Inflammatory macrophage (primary cell): ENCODE measurements around the gene TMEM19.
"Not testable (repeated sequence)": the region's sequence is repeated elsewhere in the genome, so short reads cannot be mapped to it uniquely, and the experiment has no call there.

Experiments
- DNase-seq, 2 donors: peaks; one replicate each; pipeline ENCODE4 v3.0.0-alpha.2; 2020 to 2022

Gene TMEM19

DNA sequence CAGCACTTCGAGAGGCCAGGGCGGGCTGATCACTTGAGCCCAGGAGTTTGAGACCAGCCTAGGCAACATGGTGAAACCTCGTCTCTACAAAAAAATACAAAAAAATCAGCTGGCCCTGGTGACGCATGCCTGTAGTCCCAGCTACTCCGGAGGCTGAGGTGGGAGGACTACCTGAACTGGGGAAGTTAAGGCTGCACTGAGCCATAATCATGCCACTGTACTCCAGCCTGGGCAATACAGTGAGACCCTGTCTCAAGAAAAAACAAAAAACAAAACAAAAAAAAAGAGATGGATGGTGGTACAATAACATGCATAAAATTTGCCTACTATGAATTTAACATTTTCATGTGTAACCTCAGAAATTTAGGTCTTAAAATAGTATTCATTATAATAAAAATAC lies 19.6 kb upstream of the TMEM19 start:
- no peak for DNase-seq

DNA sequence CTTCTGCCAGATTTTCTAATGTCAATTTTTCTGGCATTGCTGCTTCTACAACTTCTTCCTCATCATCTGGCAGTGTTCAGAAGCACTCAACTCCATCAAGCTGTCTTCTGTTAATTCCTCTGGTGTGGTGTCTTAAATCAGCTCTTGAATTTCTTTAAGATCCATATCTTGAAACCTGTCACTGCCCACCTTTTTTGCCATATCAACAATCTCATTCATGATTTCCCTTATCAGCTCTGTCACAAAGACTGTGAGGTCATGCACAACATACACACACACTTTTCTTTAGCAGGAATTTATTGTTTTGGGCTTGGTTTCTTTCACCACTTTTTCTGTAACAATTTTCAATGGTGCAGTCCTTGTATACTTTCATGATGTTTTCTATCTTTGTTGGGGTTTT lies 14.6 kb upstream of the TMEM19 start:
- no peak for DNase-seq

DNA sequence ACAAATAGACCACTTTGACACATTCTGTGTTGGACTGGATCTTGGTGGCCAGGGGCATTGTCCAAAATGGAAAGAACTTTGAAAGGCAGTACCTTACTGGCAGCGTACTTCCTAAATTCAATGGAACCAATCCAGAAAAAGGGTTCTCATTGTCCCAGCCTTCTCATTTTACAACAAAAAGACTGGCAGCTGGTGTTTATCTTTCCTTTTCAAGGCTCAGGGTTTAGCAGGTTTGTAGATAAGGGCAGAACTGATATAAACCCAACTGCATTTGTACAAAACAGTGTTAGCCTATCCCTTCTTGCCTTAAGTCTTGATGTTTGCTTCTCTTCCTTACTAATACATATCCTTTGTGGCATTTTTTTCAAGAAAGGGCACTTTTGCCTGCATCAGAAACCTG lies 14.1 kb upstream of the TMEM19 start:
- DNase-seq: no peak

DNA sequence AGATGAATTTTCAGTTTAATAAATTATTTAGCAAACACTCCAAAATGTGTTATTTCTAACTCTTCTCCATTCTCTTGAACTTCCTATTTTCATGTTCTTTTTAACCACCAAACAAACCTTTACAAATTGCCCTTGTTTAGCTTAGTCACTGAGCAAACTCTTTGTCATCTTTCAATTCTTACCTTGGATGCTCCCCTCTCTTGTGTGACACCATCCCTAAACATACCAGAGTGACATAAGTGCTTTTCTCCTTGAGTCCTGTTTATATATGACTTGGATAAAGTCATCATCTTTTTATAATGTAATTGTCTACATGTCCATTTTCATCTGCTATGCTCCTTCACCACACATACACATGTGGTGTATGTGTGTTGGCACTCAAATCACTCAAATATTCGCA lies 3.4 kb upstream of the TMEM19 start:
- DNase-seq: no peak

DNA sequence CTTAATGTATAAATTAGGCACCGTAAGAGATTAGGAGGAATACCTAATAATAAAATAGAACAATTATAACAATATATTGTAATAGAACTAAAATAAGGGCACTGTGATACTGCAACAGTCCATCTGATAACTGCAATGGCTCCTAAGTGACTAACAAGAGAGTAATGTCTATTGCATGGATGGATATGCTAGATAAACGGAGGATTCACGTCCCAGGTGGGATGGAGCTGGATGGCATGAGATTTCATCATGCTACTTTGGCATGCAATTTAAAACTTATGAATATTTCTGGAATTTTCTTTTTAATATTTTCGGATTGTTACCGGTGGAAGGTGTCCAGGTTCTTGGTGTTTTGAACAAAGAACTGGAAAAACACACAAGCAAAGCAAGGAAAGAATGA lies 2.2 kb upstream of the TMEM19 start:
- no peak for DNase-seq

DNA sequence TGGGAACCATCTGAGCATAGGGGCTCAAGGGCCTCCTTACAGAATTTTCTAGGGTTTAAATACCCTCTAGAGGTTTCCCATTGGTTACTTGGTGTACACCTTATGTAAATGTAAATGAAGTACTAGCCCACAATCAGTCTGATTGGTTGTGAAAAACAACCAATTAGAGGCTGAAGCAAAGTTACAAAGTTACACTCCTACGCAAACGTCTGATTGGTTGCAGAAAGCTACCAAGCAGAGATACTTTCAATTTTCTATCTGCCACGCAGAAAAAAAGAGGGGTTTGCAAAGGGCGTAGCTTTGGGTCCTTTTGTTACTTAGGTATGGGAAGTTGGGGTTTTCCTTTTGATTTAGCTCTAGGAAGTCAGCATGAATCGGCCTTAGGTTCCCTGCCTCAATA lies 1.8 kb upstream of the TMEM19 start:
- DNase-seq: peak; percentile 60 to 67

DNA sequence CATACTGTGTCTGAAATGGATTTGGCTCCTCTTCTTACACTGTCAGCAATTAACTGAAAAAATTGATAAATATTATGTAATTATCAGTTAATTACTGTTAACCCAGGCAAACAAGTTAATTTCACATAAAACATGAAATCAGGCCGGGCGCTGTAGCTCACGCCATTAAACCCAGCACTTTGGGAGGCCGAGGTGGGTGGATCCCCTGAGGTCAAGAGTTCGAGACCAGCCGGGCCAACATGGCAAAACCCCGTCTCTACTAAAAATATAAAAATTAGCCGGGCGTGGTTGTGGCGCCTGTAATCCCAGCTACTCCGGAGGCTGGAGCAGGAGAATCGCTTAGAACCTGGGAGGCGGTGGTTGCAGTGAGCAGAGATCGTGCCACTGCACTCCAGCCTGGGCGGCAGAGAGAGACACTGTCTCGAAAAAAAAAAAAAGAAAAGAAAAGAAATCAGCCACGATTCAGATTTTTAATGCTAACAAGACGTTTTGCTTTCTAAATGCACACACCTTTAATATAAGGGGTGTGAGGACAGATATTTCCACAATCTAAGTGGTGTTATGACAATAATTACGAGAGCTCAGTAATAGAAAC lies 473 bp upstream of the TMEM19 start:
- no peak for DNase-seq

DNA sequence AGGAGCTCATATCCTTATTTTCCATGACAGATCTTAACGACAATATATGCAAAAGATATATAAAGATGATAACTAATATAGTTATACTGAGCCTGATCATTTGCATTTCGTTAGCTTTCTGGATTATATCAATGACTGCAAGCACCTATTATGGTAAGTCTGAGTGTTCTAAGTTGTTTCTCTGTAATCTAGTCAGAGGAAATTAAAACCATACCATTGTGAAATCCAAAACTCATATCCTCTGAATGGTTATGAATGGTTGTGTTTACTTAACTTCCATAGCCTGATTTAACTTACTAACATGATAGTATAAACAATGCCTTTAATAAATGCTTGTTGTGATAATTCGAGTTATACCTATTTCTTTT lies 760 bp downstream of the TMEM19 start:
- DNase-seq: peak in 1 of 2 donors; percentile 35

DNA sequence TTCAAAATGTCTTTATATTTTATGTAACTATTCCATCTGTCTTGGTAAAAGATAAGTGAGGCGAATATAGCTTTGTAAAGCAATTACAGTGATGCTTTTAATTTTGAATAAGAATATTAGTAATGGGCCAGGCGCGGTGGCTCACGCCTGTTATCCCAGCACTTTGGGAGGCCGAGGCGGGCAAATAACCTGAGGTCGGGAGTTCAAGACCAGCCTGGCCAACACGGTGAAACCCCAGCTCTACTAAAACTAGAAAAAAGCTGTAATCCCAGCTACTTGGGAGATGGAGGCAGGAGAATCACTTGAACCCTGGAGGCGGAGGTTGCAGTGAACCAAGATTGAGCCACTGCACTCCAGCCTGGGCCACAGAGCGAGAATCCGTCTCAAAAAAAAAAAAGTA lies 1.3 kb downstream of the TMEM19 start:
- DNase-seq: not testable (repeated sequence)

DNA sequence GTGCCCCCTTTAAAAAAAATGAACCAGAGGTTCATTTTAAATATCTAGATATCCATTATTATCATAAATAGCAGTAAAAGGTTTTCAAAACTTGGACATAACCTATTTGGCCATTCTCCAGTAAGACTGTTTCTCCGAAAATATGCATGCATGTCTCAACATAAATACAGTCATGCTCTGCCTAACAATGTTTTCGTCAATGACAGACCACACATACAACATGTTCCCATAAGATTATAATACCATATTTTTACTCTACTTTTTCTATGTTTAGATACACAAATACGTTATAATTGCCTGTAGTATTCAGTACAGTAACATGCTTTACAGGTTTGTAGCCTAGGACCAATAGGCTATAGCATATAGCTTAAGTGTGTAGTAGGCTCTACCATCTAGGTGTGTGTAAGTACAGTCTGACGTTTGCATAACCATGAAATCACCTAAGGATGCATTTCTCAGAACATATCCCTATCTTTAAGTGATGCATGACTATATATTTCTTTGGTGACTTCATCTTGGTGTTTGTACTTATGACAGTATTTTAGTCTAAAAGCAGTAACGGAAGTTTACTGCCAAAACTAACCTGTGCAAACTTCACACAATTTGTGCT lies 3.2 kb downstream of the TMEM19 start:
- no peak for DNase-seq

DNA sequence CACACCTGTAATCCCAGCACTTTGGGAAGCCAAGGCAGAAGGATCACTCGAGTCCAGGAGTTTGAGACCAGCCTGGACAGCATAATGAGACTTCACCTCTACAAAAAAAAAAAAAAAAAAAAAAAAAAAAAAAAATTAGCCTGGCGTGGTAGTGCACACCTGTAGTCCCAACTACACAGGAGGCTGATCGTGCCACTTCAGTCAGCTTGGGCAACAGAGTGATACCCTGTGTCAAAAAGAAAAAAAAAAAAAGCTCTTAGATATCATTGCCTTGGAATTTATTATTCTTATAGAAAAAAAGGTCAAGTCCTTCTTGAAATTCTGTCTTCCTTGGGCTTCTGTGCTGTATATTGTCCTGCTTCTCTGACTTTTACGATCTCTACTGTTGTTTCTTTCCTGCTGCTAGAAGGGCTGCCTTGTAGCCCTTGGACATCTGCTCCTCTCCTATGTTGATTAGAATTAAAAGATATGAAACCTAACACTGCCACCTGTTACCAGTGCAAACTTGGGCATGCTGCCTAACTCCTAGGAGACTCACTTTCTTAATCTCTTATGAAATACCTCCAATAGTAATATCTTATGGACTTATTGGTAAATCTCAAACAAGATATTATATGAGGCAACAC lies 5.7 kb downstream of the TMEM19 start:
- no peak for DNase-seq

DNA sequence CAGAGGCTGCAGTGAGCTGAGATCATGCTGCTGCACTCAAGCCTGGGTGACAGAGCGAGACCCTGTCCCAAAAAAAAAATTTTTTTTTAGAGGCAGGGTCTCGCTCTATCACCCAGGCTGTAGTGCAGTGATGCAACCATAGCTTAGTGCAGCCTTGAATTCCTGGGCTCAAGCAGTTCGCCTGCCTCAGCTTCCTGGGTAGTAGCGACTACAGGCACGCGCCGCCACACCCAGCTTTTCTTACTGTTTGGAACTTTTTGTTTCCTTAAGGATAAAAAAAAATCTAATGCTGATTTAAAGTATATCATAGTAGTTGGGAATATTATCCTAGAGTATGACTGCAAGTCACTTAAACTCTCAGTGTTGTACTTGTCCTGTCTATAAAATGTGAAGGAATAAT lies 7.2 kb downstream of the TMEM19 start:
- DNase-seq: no peak

DNA sequence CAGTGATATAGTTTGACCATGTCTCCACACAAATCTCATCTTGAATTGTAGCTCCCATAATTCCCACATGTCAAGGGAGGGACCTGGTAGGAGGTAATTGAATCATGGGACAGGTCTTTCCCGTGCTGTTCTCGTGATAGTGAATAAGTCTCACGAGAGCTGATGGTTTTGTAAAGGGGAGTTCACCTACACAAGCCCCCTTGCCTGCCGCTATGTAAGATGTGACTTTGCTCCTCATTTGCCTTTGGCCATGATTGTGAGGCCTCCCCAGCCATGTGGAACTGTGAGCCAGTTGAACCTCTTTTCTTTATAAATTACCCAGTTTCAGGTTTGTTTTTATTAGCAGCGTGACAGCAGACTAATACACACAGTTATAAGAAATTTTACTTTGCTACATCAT lies 7.8 kb downstream of the TMEM19 start:
- not testable (repeated sequence) for DNase-seq

DNA sequence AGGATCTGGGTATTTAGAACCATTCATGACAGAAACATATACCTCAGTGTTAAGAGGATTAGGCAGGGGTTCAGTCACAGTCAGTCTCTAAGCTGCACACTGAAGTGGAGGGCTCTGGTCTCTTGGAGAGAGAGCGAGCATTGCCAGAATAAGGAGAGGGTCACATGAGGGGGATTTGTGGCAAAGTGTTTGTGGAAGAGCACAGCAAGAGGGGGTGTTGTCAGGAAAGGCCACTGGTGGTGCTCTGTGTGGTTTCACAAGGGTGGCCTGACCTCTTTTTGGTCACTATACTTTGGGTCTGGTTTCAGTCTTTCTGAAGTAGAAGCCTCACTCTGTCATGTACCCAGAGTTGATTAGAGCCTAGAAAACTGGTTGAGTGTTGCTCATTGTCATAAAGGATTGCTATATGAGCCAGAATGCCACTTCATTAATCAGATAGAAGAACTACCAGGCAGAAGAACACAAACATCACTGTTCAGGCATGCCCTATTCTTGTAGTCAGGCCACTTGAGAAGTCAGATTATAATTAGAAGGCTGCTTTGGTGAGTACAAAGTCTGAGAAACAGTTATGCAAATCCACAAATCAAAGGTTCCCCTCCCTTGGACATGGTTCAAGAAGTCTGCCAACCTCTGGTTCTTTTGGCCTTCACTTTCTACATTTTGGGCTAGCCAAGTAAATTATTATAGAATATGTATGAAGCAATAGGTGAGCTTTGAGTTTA lies 8.4 kb downstream of the TMEM19 start:
- DNase-seq: no peak

DNA sequence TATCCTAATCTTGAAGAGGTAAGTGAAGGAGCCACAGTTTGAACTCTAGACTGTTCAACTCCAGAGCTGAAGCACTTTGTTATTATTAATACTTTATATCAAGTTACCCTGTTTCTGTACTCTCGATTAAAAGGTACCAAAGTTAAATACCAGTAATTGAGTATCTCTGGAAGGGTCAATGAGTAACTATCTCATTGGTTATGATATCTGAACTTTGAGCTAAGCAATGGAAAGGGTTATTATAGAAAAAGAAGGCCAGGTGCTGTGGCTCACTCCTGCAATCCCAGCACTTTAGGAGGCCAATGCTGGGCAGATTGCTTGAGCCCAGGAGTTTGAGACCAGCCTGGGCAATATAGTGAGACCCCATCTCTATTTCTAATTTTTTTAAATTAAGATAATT lies 9.9 kb downstream of the TMEM19 start:
- DNase-seq: no peak

DNA sequence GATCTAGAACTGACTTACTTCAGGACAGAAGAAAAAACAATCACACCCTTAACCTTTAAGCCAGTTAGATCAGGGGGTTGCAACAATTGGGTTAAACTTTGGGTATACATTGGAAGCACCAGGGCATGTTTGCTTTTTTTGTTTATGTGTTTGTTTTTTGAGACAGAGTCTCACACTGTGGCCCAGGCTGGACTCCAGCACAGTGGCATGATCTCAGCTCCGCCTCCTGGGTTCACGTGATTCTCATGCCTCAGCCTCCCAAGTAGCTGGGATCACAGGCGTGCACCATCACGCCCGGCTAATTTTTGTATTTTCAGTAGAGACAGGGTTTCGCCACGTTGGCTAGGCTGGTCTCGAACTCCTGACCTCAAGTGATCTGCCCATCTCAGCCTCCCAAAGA lies 16.3 kb downstream of the TMEM19 start:
- not testable (repeated sequence) for DNase-seq

DNA sequence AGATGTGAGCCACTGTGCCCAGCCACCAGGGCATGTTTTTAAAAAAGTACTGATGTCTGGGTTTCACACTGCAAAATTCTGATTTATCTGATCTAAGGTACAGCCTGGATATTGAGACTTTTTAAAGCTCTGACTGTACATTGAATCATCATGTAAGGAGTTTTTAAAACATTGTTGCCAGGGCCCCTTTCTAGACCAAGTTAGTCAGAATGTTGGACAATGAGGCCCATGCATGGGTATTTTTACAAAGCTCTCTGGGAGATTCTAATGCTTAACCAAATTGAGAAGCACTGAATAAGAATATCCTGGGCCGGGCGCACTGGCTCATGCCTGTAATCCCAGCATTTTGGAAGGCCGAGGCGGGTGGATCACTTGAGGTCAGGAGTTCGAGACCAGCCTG lies 16.7 kb downstream of the TMEM19 start:
- no peak for DNase-seq

DNA sequence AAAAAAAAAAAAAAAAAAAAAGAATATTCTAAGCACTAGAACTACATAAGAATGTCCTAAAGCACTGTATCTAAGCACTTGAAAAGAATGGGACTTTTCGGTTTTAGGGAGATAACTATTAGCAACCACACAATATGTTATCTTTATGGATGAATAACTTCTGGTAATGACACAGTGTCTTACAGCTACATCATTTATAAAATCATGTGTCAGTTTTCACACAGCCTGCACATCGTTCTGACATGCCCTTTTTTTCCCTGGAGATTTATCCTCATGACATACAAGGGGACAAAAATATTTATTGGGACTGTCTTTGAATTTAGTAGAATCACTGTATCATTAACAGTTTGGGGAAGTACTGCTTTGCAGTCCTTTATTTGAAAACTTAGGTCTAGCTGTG lies 17.3 kb downstream of the TMEM19 start:
- DNase-seq: no peak

DNA sequence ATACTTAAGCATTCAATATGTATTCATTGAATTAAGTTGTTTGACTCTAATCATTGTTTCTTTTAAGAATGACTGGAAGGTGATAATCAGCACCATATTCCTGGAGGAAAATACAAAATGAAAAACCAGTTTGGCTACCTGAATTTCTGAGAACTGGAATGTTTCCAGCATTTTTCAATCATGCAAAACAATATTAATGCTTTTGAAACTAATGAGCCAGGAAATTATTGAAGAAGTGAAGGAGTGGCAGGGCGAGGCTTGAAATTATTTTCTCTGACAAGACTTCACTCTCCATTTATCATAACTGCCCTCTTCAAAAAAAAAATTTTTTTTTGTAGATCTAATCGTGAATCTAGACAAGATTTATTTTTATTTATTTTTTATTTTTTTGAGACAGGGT lies 19.0 kb downstream of the TMEM19 start:
- DNase-seq: no peak

DNA sequence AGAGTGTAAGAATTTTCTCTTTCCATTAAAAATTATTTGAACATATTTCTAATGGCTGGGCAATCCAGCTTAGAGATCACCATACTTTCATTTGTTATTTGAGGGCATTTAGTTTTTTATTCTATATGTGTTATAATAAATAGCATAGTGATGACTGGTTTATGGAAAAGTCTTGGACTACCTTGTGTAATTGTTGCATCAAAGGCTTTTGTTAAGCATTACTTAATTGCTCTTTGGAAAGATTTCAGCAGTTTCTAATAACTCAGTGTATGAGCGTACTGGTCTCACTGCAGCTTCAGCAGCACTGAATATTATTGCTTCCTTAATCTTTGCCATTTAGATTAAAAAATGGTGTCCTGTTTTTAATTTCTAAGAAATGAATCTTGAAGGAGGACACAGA lies 22.8 kb downstream of the TMEM19 start:
- DNase-seq: no peak

DNA sequence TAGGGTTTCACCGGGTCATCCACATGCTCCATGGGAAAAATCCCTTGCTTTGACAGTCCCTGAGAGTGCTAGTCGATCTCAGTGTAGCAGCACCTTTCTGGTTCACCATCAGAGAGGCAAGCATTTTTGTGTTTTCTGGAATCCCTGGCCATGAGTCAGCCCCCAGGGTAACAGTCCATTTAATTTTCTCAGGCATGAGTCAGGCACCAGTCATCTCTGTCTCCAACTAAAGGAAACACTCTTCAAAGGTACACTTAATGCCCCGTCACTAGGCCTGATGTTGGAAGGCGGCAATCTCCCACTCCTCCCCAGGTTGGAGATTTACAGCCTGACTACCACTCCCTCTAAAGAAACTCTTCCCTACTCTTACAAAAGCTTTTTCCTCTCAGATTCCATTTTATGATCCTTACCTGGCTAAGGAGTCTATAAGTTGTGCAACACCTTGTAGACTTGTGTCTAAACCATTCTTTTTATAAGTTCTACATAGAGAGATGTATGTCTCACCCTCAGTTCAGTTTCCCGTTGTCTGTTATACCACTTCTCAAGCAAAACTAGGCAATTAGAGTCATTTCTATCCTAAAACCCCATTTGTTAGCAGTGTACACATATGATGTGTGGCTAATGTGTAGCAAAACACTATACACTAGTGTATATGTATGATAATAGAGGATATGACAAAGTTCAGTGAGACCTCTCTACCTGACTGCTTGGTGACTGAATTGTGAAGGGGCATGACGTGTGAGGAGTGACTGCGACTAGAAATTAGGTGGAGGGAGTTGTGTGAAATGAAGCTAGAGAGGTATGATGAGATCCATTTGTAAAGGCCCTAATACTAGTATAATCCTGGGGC lies 24.6 kb downstream of the TMEM19 start:
- no peak for DNase-seq

DNA sequence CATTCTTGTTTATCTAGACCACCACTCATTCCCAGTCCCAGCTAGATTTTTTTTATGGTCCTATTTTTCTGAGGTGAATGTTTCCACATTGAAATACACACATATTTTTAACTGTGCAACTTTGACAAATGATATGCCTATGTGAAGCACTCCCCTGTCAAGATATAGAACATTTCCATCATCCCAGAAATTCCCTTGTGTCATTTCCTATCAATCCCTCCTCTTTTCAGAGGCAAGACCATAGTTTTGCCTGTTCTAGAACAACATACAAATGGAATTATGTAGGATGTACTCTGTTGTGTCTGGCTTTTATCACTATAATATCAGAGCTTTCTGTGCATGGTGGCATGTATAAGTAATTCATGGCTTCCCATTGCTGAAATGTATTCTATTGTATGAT lies 32.7 kb downstream of the TMEM19 start:
- DNase-seq: no peak
